GM18505 (cell line): ENCODE measurements around the gene CDH11.

Experiments used
- ATAC-seq: cut with Tn5 transposase; IDR thresholded peaks from one replicate; pipeline ENCODE4 v1.9.1; 2021; ENCODE audit not compliant: unreplicated experiment
- POLR2A ChIP-seq: IDR thresholded peaks from 4 replicates; pipeline ENCODE4 v1.6.1; 2011; ENCODE audit warnings: borderline replicate concordance; ENCODE audit not compliant: insufficient read depth, insufficient read length; ENCODE audit errors: extremely low read depth

The CDH11 gene

DNA sequence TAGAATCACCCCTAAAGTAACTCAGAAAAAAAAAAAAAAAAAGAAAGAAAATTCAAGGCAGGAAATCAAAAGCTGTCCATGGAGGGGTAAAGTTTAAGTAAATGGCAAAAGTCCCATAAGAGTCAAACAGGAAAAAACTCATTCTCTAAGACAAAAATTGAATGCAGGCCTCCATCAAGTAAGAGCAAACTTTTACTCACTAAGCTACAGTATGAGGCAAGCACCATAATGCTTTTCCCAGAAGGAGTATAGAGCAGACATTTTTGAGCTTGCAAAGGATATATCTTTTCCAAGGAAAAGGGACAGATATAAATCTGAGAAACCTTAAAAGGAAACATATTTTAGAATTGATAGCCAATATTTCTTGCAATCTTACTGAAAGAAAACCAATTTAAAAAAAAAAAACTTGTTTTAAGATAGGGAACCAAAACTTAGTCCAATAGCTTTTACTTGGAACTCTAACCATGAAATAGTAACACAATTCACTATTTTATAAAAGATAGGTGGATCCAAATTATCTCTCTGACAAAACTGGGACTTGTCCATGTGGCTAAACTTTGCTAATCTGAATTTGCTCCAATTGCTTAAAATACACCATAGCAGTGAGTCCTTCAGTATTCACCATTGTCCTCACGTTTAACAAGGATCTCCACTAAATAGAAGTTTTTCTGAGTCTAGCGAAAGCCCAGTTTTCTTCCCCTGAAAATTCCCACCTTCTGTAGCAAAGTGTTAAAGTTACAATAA is 99.8 kb downstream of the CDH11 start:
- no peak for TF ChIP-seq POLR2A
- no peak for ATAC-seq

DNA sequence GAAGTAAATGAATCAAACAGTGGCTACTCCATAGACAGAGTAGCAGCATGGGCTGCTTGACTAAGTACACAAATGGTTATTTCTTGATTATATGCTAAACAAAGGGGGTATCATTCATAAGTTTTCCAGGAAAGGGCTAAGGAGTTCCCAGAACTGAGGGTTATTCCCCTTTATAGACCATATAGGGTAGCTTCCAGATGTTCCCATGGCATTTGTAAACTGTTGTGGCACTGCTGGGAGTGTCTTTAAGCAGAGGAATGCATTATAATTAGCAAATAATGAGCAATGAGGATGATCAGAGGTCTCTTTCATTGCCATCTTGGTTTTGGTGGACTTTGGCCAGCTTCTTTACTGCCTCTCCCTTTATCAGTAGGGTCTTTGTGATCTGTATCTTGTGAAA is 105.1 kb downstream of the CDH11 start:
- no peak for TF ChIP-seq POLR2A
- ATAC-seq: no peak

DNA sequence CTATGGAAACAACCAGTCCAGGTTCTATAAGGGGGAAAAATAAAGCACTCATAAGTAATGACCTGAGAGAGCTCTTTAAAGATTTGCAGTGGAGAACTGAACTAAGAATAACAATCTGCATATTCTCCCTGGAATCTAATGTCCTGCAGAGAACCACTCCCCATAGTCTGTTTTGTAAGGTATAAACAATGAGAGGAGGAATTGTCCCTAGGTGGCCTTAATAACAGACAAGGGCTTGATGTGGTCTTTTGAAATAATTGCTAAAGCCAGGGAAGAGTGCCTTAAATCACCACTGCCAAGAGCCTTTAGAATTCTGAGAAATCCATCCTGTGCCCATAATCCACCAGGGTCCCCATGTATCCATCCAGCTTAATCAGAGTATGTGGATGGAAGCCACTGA is 106.3 kb downstream of the CDH11 start:
- TF ChIP-seq POLR2A: no peak
- no peak for ATAC-seq

- no peak for TF ChIP-seq POLR2A
- ATAC-seq: no peak
Measured at GRCh38 chr16:65012357-65012756, 109.5 kb downstream of the CDH11 start.

GRCh38 chr16:65010125-65010524 is 111.7 kb downstream of the CDH11 start:
- TF ChIP-seq POLR2A: no peak
- no peak for ATAC-seq

- no peak for TF ChIP-seq POLR2A
- ATAC-seq: no peak
Measured at GRCh38 chr16:65005696-65006095, 116.2 kb downstream of the CDH11 start.

GRCh38 chr16:65004570-65004969 is 117.3 kb downstream of the CDH11 start:
- no peak for ATAC-seq
- TF ChIP-seq POLR2A: no peak

DNA sequence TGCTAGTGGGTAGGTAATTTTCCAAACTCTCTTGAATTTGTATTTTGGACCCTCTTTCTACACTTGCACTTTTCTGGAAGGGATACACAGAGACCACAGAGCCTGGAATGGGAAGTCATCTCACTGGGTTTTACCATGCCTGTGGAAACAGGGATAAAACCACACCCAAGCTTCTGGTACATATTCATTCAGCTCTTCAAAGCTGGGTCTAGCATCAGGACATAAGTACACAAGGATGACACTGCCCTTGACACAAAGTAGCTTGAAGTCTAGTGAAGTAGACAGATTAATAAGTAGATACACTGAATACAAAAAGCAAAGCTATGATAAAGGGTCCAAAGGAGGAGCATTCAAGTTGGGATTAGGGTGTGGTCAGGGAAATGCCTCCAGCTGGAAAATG is 118.2 kb downstream of the CDH11 start:
- ATAC-seq: no peak

DNA sequence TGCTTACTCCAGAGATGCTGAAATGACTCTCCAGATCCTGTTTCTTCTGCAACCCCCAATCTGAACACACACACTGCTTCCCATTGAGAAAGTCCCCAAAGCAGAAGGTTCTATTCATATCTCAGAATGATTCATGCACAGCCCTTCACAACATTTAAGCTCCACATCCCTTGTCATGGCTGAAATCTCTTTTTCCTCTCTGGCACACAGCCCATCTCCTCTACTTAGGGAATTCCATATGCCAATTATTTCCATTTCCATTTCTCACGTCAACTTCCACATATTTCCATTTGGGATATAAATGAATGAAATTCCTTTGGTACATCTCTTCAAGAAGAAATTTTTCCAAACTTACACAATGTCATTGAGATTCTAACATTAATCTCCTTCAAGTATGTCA is 119.6 kb downstream of the CDH11 start:
- no peak for TF ChIP-seq POLR2A
- no peak for ATAC-seq

More for the DNA sequence above, 118.2 kb downstream of the CDH11 start:
- TF ChIP-seq POLR2A: no peak

GRCh38 chr16:65000654-65001053 is 121.2 kb downstream of the CDH11 start:
- no peak for TF ChIP-seq POLR2A
- no peak for ATAC-seq

- TF ChIP-seq POLR2A: no peak
Measured at GRCh38 chr16:64997751-64998150, 124.1 kb downstream of the CDH11 start.

GRCh38 chr16:64997121-64997520 is 124.7 kb downstream of the CDH11 start:
- no peak for ATAC-seq
- no peak for TF ChIP-seq POLR2A

More at GRCh38 chr16:64997751-64998150, 124.1 kb downstream of the CDH11 start:
- ATAC-seq: no peak

- ATAC-seq: no peak
- no peak for TF ChIP-seq POLR2A
Measured at GRCh38 chr16:64996641-64997040, 125.2 kb downstream of the CDH11 start.

- no peak for TF ChIP-seq POLR2A
- ATAC-seq: no peak
Measured at GRCh38 chr16:64993464-64993863, 128.4 kb downstream of the CDH11 start.
